LNCaP clone FGC (cell line): ENCODE results near the gene C2orf78.

Experiments used
- DNase-seq: peaks from one replicate; pipeline ENCODE4 v3.0.0-alpha.2; 2011; ENCODE audit warnings: low read depth
- H3K4me3 ChIP-seq: 2 replicates; pipeline ENCODE4 v1.5.1; 2011; ENCODE audit warnings: mild to moderate bottlenecking, low read depth, low read length, control low read depth
- TF ChIP-seq, protein P1 (sequence below): IDR thresholded peaks from 2 replicates; pipeline ENCODE4 v1.5.1; 2012; ENCODE audit warnings: mild to moderate bottlenecking; ENCODE audit not compliant: control insufficient read depth, insufficient read depth; ENCODE audit errors: extremely low read depth

The C2orf78 gene

DNA sequence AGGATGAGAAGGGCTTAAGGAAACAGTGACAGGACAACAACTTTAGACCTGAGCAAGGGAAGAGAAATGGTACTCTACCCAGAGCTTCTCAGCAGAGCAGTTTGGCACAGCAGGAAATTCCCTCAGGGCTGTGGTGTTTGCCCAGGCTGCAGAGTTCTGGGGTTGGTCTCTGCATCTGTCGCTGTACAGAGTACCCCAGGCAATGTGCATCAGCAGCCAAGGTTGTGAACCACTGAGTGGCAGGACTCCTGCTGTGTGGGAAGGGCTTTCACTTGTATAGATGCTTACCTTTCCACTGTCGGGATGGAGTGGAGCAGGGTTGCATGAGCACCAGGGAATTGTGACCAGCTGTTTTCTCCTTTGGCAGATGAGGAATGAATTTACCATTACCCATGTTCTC, 66.0 kb downstream of the C2orf78 start:
- no peak for DNase-seq
- TF ChIP-seq, protein P1, sequence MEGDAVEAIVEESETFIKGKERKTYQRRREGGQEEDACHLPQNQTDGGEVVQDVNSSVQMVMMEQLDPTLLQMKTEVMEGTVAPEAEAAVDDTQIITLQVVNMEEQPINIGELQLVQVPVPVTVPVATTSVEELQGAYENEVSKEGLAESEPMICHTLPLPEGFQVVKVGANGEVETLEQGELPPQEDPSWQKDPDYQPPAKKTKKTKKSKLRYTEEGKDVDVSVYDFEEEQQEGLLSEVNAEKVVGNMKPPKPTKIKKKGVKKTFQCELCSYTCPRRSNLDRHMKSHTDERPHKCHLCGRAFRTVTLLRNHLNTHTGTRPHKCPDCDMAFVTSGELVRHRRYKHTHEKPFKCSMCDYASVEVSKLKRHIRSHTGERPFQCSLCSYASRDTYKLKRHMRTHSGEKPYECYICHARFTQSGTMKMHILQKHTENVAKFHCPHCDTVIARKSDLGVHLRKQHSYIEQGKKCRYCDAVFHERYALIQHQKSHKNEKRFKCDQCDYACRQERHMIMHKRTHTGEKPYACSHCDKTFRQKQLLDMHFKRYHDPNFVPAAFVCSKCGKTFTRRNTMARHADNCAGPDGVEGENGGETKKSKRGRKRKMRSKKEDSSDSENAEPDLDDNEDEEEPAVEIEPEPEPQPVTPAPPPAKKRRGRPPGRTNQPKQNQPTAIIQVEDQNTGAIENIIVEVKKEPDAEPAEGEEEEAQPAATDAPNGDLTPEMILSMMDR: no peak
- H3K4me3 ChIP-seq: no peak overlapping the region

DNA sequence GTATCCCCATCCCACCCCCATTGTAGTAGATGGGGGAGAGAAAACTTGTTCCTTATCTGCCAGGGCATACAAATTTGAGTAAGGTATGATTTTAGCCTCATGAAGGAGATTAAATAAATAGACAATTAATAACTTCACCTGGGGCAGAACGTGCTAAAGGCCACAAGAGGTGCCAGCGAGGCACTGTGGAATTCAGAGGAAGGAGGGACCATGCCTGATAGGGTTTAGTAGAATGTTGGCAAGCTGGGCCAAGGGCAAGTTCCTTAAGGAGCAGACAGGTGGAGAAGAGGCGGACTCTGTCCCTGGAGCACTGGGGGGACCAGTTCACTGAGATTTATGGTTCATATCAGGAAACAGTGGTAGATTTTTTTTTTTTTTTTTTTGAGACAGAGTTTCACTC, 67.3 kb downstream of the C2orf78 start:
- TF ChIP-seq, protein P1: peak; percentile 32
- no peak overlapping the region for H3K4me3 ChIP-seq
- DNase-seq: no peak

DNA sequence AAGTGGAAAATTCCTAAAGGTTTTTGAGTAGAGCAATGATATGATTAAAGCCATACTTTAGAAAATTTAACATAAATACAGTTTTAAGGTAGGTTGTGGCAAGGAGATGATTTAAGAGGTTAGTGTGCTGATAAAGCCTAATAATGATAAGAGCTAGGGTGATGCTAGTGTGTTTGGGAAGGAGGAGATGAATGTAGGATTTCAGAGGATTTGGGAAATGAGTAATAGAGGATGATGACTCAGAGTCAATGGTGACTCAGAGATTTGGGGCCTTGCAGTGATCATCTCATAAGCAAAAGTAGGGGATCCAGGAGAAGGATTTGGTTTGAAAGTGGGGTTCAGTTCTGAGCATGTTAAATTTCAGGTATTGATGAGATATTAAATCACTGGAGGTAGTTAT, 68.0 kb downstream of the C2orf78 start:
- TF ChIP-seq, protein P1: no peak
- no peak for DNase-seq
- H3K4me3 ChIP-seq: no peak overlapping the region

- H3K4me3 ChIP-seq: no peak overlapping the region
- no peak for DNase-seq
- TF ChIP-seq, protein P1: no peak
Observed at GRCh38 chr2:73855526-73855925, 71.5 kb downstream of the C2orf78 start.

- TF ChIP-seq, protein P1: no peak
- H3K4me3 ChIP-seq: no peak overlapping the region
- DNase-seq: no peak
Observed at GRCh38 chr2:73856214-73856613, 72.2 kb downstream of the C2orf78 start.

GRCh38 chr2:73859721-73860586, 76.0 kb downstream of the C2orf78 start:
- TF ChIP-seq, protein P1: no peak
- DNase-seq: no peak
- no peak overlapping the region for H3K4me3 ChIP-seq

DNA sequence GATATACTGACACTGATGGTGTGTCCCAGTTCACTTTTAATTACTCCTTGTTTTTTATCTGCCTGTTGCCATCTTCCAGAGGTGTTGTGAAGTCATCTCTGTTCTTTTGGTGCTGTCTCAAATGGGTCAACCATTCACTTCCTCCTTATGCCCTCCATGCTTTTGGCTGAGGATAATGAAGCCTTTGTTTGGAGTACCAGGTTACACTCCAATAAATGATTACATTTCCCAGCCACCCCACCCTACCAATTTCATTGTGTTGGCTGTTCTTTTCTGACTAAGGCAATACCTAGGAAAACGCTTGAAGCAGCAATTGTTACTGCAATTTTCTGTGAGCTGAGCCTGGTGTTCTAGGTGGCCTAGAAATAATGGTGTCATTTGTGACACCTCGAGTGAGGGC, 79.0 kb downstream of the C2orf78 start:
- TF ChIP-seq, protein P1: no peak
- no peak for DNase-seq
- no peak overlapping the region for H3K4me3 ChIP-seq
